ENCODE data around the gene TSHZ1. TPM values are rescaled to one million over a fixed set of nuclear protein-coding genes. Genes with fewer than 3 reads are reported as not detected.

Gene TSHZ1
- total and polyA plus RNA-seq, 8 donors, result 13.3 to 38.5 (median 31.7) TPM

GRCh38 chr18:75247611-75248421 lies 37.2 kb downstream of the TSHZ1 start:
- peak overlapping the region; percentile 17 to 37 for H3K4me3 ChIP-seq
- DNase-seq, result peak in 2 of 4 donors; percentile 50 to 64
- H3K4me1 ChIP-seq, result peaks cover 5 to 26% of the 10 kb centered on the region in 2 donors
- intact Hi-C loops (cut with DNase I), result no loop called here
- H3K27me3 ChIP-seq, result no peaks in the 10 kb centered on the region
- H3K9me3 ChIP-seq, result no peaks in the 10 kb centered on the region
- peak; percentile 75 for ATAC-seq
- TF ChIP-seq, protein P1, sequence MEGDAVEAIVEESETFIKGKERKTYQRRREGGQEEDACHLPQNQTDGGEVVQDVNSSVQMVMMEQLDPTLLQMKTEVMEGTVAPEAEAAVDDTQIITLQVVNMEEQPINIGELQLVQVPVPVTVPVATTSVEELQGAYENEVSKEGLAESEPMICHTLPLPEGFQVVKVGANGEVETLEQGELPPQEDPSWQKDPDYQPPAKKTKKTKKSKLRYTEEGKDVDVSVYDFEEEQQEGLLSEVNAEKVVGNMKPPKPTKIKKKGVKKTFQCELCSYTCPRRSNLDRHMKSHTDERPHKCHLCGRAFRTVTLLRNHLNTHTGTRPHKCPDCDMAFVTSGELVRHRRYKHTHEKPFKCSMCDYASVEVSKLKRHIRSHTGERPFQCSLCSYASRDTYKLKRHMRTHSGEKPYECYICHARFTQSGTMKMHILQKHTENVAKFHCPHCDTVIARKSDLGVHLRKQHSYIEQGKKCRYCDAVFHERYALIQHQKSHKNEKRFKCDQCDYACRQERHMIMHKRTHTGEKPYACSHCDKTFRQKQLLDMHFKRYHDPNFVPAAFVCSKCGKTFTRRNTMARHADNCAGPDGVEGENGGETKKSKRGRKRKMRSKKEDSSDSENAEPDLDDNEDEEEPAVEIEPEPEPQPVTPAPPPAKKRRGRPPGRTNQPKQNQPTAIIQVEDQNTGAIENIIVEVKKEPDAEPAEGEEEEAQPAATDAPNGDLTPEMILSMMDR (IDR thresholded peaks at IDR 0.05), result no peak
- H3K27ac ChIP-seq, result peak overlapping the region; percentile 60 to 73
- no peaks in the 10 kb centered on the region for H3K36me3 ChIP-seq

GRCh38 chr18:75248426-75249174 lies 38.0 kb downstream of the TSHZ1 start:
- H3K9me3 ChIP-seq, result no peaks in the 10 kb centered on the region
- peak overlapping the region in 1 of 2 donors; percentile 37 for H3K4me3 ChIP-seq
- no peaks in the 10 kb centered on the region for H3K36me3 ChIP-seq
- H3K4me1 ChIP-seq, result peaks cover 5 to 29% of the 10 kb centered on the region in 2 donors
- H3K27me3 ChIP-seq, result no peaks in the 10 kb centered on the region
- no peak for DNase-seq
- H3K27ac ChIP-seq, result peak overlapping the region; percentile 60 to 73
- no peak for ATAC-seq
- TF ChIP-seq, protein P1 (IDR thresholded peaks at IDR 0.05), result no peak
- intact Hi-C loops (cut with DNase I), result no loop called here

DNA sequence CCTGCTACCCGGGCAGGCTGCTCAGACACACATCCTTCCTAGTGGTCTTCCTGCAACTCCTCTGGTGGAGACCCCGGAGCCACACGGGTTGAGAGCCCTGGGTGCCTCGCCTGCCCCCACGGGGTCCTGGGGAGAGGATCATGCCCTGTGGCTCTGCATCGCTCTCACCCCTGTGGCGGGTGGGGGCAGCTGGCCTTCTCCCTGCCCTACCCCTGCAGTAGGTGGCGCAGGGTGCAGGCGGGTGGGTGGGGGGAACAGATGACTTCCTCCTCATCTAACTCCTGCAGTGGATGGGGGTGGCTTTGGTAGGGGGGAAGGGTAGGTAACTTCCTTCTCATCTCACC lies 38.5 kb downstream of the TSHZ1 start:
- intact Hi-C loops (cut with DNase I), result no loop called here

GRCh38 chr18:75249672-75250470 lies 39.3 kb downstream of the TSHZ1 start:
- H3K4me1 ChIP-seq, result peaks cover 5 to 34% of the 10 kb centered on the region in 2 donors
- H3K27ac ChIP-seq, result peak overlapping the region in 1 of 2 donors; percentile 60
- H3K4me3 ChIP-seq, result no peak overlapping the region
- ATAC-seq (no peak), DNase-seq (peak in 1 of 4 donors; percentile 78)
- intact Hi-C loops (cut with DNase I), result no loop called here
- no peaks in the 10 kb centered on the region for H3K36me3 ChIP-seq
- TF ChIP-seq, protein P1 (IDR thresholded peaks at IDR 0.05), result no peak
- H3K9me3 ChIP-seq, result no peaks in the 10 kb centered on the region
- no peaks in the 10 kb centered on the region for H3K27me3 ChIP-seq

More for the DNA sequence above, 38.5 kb downstream of the TSHZ1 start:
- peak overlapping the region; percentile 60 to 73 for H3K27ac ChIP-seq
- no peaks in the 10 kb centered on the region for H3K27me3 ChIP-seq
- no peak for ATAC-seq
- H3K4me1 ChIP-seq, result peaks cover 5 to 34% of the 10 kb centered on the region in 2 donors
- no peak for DNase-seq
- no peak overlapping the region for H3K4me3 ChIP-seq
- no peaks in the 10 kb centered on the region for H3K36me3 ChIP-seq
- no peaks in the 10 kb centered on the region for H3K9me3 ChIP-seq
- TF ChIP-seq, protein P1 (IDR thresholded peaks at IDR 0.05), result no peak

All from left lung (tissue), 10 donors.